Stimulated activated naive B cell treated with anti-CD40 and anti-IgM and Interleukin-4, amounts not matched to agents 10 μg/mL and 1 μg/mL and 100 μg/mL, for 72 hours (primary cell): ENCODE measurements around the gene CD300LD.
"Not testable (repeated sequence)": the region's sequence is repeated elsewhere in the genome, so short reads cannot be mapped to it uniquely, and the experiment has no call there.

Source experiments
- ATAC-seq, 2 donors: fragments of 150-1000 bp; cut with Tn5 transposase; replicated peaks; 2 replicates each; pipeline ENCODE4 v1.10.0; 2021; ENCODE audit warnings: moderate library complexity in 1 of 2
- DNase-seq: peaks from one replicate; pipeline ENCODE4 v3.0.0; 2021
- H3K27ac Mint-ChIP-seq: one replicate; pipeline ENCODE4 v1.8.0; 2022; ENCODE audit warnings: mild to moderate bottlenecking, mixed read lengths
- H3K27me3 Mint-ChIP-seq, 2 donors: one replicate each; pipeline ENCODE4 v1.8.0; 2022; ENCODE audit warnings: mixed read lengths in 2 of 2
- H3K36me3 Mint-ChIP-seq, 2 donors: one replicate each; pipeline ENCODE4 v1.8.0; 2022; ENCODE audit warnings: mixed read lengths in 2 of 2, mild to moderate bottlenecking in 1 of 2
- H3K4me1 Mint-ChIP-seq, 2 donors: one replicate each; pipeline ENCODE4 v1.8.0; 2022; ENCODE audit warnings: mixed read lengths in 2 of 2, mild to moderate bottlenecking in 1 of 2
- H3K4me3 Mint-ChIP-seq, 2 donors: one replicate each; pipeline ENCODE4 v1.8.0; 2022; ENCODE audit warnings: mild to moderate bottlenecking in 2 of 2, mixed read lengths in 2 of 2, moderate library complexity in 1 of 2
- H3K9me3 Mint-ChIP-seq, 2 donors: one replicate each; pipeline ENCODE4 v1.8.0; 2022; ENCODE audit warnings: mixed read lengths in 2 of 2, mild to moderate bottlenecking in 1 of 2

CD300LD gene

GRCh38 chr17:74592087-74592990 is at the start of gene CD300LD:
Gene CD300LD (minus strand): TSS chr17:74592283. CDS start chr17:74592202, 81 bp downstream.
- peaks cover 9 to 10% of the 10 kb centered on the region in 2 donors for H3K4me1 Mint-ChIP-seq
- H3K9me3 Mint-ChIP-seq: peaks cover 3% of the 10 kb centered on the region in 2 donors
- no peak within 1 kb of the TSS for H3K4me3 Mint-ChIP-seq
- peak; percentile 90 to 91 for ATAC-seq
- H3K27ac Mint-ChIP-seq: no peak within 1 kb of the TSS
- peaks cover 17 to 21% of the 10 kb centered on the region in 2 donors for H3K27me3 Mint-ChIP-seq
- no peak for DNase-seq
- no peaks in the 10 kb centered on the region for H3K36me3 Mint-ChIP-seq

- H3K36me3 Mint-ChIP-seq: no peaks in the 10 kb centered on the region
- H3K27ac Mint-ChIP-seq: peak overlapping the region; percentile 80
- H3K4me3 Mint-ChIP-seq: peak overlapping the region; percentile 35 to 58
- peaks cover 29 to 37% of the 10 kb centered on the region in 2 donors for H3K27me3 Mint-ChIP-seq
- DNase-seq (no peak), ATAC-seq (peak; percentile 69 to 71)
- H3K4me1 Mint-ChIP-seq: peaks cover 55 to 79% of the 10 kb centered on the region in 2 donors
- H3K9me3 Mint-ChIP-seq: no peaks in the 10 kb centered on the region
These were observed 49.3 kb upstream of the CD300LD start for GRCh38 chr17:74641224-74641957.

DNA sequence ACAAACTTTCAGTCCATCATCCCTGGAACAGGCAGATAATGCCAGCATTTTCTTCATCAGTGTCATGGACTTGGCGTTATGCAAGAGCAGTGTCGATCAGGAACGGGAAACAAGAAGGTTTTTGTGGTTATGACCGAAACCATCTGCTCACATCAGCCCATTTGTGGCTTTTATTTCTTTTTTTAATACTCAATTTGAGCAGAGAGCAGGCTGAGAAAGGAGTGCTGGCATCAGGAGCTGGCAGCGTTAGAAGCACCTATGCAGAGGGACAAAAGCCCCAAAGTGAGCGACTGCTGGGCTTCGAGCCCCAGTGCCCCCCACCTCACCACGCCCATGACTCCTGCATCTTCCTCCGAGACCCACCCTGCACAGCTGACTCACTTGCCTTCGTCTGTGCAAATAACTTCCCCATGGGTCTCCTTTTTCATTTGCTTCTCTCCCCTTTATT is 47.6 kb upstream of the CD300LD start:
- Mint-ChIP-seq H3K36me3 (no peaks in the 10 kb centered on the region), H3K4me3 (peak overlapping the region in 1 of 2 donors; percentile 6), H3K9me3 (no peaks in the 10 kb centered on the region), H3K4me1 (peaks cover 57 to 74% of the 10 kb centered on the region in 2 donors), H3K27ac (peak overlapping the region; percentile 25), H3K27me3 (peaks cover 24 to 37% of the 10 kb centered on the region in 2 donors)
- DNase-seq: no peak
- ATAC-seq: peak; percentile 67 to 74

DNA sequence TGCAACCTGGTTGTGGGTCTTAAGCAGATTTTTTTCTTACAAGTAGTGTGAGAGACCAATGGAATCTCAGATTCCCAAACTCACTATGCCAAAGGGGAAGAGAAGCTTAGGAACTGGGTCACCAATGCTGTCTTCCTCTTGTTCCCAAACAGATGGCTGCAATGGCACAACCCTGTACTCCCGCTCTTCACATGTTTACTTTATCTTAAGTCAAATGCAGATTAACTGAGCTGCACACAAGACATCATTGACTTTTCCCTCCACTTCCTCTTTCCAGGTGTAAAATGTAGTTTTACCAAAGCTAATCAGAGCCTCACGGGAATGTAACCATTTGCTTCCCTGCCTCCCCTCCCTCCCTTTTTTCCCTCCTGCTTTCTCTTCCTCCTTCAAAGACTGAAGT is 45.8 kb upstream of the CD300LD start:
- H3K9me3 Mint-ChIP-seq: no peaks in the 10 kb centered on the region
- H3K27me3 Mint-ChIP-seq: peaks cover 21 to 24% of the 10 kb centered on the region in 2 donors
- no peak for ATAC-seq
- no peak overlapping the region for H3K27ac Mint-ChIP-seq
- H3K4me1 Mint-ChIP-seq: peaks cover 56 to 74% of the 10 kb centered on the region in 2 donors
- DNase-seq: no peak
- H3K36me3 Mint-ChIP-seq: no peaks in the 10 kb centered on the region
- H3K4me3 Mint-ChIP-seq: no peak overlapping the region

DNA sequence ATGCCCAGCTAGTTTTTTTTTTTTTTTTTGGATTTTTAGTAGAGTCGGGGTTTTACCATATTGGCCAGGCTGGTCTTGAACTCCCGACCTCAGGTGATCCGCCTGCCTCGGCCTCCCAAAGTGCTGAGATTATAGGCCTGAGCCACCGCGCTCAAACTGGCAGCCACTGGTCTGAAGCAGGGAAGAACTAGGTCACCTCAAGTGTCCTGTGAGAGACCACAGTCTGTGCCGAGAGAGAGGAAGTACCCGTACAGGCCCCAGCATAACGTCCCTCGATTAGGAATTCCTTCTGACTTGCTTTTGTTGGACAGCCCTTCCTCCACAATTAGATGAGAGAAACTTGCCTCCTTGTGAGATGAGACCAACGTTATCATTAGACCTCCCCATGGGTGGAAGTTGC is 45.2 kb upstream of the CD300LD start:
- no peak for ATAC-seq
- peaks cover 19 to 22% of the 10 kb centered on the region in 2 donors for H3K27me3 Mint-ChIP-seq

DNA sequence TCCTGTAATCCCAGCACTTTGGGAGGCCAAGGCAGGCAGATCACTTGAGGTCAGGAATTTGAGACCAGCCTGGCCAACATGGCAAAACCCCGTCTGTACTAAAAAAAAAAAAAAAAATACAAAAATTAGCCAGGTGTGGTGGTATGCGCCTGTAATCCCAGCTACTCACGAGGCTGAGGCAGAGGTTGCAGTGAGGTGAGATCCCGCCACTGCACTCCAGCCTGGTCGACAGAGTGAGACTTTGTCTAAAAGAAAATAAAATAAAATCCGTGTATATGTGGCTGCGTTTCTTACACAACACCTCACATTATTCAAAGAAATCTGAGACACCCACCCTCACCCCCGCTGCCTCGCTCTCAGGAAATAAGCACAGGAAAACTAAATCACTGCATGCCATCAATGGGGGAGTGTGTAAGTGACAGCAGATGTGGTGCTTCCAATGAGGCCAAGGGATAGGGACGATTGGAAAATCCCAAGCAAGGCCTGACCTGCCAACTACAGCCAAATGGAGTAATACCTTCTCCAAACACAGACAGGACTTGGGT is 44.5 kb upstream of the CD300LD start:
- H3K36me3 Mint-ChIP-seq, H3K9me3 Mint-ChIP-seq, H3K27ac Mint-ChIP-seq, ATAC-seq, DNase-seq, H3K4me3 Mint-ChIP-seq: not testable (repeated sequence)
- peaks cover 55 to 74% of the 10 kb centered on the region in 2 donors for H3K4me1 Mint-ChIP-seq
- H3K27me3 Mint-ChIP-seq: peaks cover 14 to 18% of the 10 kb centered on the region in 2 donors

More for the DNA sequence above, 45.2 kb upstream of the CD300LD start:
- no peaks in the 10 kb centered on the region for H3K9me3 Mint-ChIP-seq
- no peaks in the 10 kb centered on the region for H3K36me3 Mint-ChIP-seq
- H3K27ac Mint-ChIP-seq: no peak overlapping the region
- H3K4me3 Mint-ChIP-seq: no peak overlapping the region
- peaks cover 54 to 74% of the 10 kb centered on the region in 2 donors for H3K4me1 Mint-ChIP-seq
- no peak for DNase-seq

GRCh38 chr17:74635418-74635817 is 43.3 kb upstream of the CD300LD start:
- peaks cover 14 to 16% of the 10 kb centered on the region in 2 donors for H3K27me3 Mint-ChIP-seq
- no peaks in the 10 kb centered on the region for H3K9me3 Mint-ChIP-seq
- DNase-seq (no peak), ATAC-seq (peak in 1 of 2 donors; percentile 26)
- H3K4me1 Mint-ChIP-seq: peaks cover 44 to 64% of the 10 kb centered on the region in 2 donors
- H3K36me3 Mint-ChIP-seq: no peaks in the 10 kb centered on the region
- H3K4me3 Mint-ChIP-seq: no peak overlapping the region
- H3K27ac Mint-ChIP-seq: no peak overlapping the region

DNA sequence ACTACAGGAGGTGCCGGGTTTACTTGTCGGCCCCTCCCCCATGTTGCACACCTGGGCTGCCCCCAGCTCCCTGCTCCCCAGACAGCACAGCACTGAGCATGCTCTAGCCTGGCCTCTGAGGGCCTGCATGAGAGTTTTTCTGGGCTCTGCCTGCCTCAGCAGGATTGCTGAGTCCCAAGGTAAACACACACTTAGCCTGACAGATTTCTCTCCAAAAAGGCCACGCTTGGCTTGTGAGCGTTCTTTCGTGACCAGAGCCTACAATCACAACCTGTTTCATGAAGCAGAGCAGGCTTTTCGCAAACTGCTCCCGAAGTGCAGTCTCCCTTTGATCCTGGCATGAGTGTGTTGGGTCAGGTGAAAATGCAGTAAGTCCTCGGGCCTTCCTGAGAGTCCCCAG is 41.2 kb upstream of the CD300LD start:
- H3K4me3 Mint-ChIP-seq: no peak overlapping the region
- peaks cover 0 to 4% of the 10 kb centered on the region in 2 donors for H3K36me3 Mint-ChIP-seq
- DNase-seq (no peak), ATAC-seq (no peak)
- no peak overlapping the region for H3K27ac Mint-ChIP-seq
- H3K27me3 Mint-ChIP-seq: peaks cover 18 to 20% of the 10 kb centered on the region in 2 donors
- peaks cover 2 to 4% of the 10 kb centered on the region in 2 donors for H3K9me3 Mint-ChIP-seq
- H3K4me1 Mint-ChIP-seq: peaks cover 31 to 53% of the 10 kb centered on the region in 2 donors

DNA sequence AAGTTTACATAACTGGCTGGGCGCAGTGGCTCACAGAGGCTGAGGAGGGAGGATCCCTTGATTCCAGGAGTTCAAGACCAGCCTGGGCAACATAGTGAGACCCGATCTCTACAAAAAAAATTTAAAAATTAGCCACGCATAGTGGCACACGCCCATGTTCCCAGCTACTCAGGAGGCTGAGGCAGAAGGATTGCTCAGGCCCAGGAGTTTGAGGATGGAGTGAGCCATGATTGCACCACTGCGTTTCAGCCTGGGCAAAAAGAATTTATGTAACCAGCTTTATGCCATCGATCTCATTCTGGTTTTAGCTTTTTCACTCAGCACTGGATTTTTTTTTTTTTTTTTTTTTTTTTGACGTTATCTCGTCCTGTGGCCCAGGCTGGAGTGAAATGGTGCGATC is 40.5 kb upstream of the CD300LD start:
- H3K36me3 Mint-ChIP-seq: peaks cover 0 to 4% of the 10 kb centered on the region in 2 donors
- no peak overlapping the region for H3K27ac Mint-ChIP-seq
- no peak for DNase-seq

DNA sequence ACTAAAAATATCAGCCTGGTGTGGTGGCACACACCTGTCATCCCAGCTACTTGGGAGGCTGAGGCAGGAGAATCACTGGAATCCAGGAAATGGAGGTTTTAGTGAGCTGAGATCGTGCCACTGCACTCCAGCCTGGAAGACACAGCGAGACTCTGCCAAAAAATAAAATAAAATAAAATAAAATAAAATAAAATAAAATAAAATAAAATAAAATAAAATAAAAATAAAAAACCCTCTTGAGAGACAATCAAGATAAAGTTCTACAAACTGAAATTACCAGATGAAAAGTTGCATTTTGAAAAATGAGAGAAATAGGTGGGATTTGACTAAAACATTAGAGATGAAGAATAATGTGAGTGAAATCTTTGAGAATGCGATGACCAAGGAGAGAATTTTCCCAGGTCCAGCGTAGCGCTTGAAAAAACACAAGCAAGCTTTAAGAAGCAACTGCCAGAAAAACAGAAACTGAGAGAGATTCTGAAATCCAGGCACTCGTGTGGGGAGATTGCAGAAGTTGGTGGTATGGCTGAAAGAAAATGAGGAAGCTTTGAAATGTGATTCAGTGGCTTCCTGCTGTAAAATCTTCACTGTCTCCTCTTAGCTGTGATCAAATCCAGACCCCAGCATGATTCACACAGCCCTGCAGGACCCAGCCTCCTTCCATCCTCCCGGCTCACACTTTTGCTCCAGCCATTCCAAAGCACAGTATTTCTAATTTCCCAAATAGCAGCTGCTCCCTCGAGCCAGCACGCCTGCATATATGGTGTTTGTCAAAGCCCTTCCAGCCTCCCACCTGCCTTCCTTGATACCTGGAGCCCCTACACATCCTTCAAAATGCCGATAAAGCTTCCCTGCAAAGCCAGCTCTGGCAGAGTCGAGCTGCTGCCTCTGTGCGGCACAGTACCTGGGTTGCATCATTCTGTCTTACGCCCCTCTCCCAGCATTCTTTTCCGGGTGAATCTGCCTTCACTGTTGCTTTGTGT is 39.7 kb upstream of the CD300LD start:
- H3K4me3 Mint-ChIP-seq: peak overlapping the region in 1 of 2 donors; percentile 14
- H3K36me3 Mint-ChIP-seq: peaks cover 0 to 4% of the 10 kb centered on the region in 2 donors
- ATAC-seq (peak; percentile 88 to 90), DNase-seq (peak; percentile 26)
- H3K27ac Mint-ChIP-seq: no peak overlapping the region
- H3K4me1 Mint-ChIP-seq: peaks cover 26 to 42% of the 10 kb centered on the region in 2 donors
- H3K9me3 Mint-ChIP-seq: peaks cover 2 to 4% of the 10 kb centered on the region in 2 donors
- H3K27me3 Mint-ChIP-seq: peaks cover 21 to 28% of the 10 kb centered on the region in 2 donors

More for the DNA sequence above, 40.5 kb upstream of the CD300LD start:
- peaks cover 2 to 4% of the 10 kb centered on the region in 2 donors for H3K9me3 Mint-ChIP-seq
- no peak overlapping the region for H3K4me3 Mint-ChIP-seq
- no peak for ATAC-seq
- peaks cover 28 to 46% of the 10 kb centered on the region in 2 donors for H3K4me1 Mint-ChIP-seq
- peaks cover 18 to 25% of the 10 kb centered on the region in 2 donors for H3K27me3 Mint-ChIP-seq

DNA sequence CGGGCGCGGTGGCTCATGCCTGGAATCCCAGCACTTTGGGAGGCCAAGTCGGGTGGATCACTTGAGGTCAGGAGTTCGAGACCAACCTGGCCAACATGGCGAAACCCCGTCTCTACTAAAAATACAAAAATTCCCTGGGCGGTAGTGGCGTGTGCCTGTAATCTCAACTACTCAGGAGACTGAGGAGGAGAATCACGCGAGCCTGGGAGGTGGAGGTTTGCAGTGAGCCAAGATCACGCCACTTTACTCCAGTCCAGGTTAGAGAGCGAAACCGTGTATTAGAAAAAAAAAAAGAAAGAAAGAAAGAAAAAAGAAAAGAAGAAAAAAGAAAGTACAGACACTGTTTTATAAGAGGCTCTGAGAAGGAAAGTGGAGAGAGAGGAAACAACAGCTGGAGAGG is 38.2 kb upstream of the CD300LD start:
- peaks cover 17 to 25% of the 10 kb centered on the region in 2 donors for H3K27me3 Mint-ChIP-seq
- H3K27ac Mint-ChIP-seq, DNase-seq, H3K9me3 Mint-ChIP-seq, H3K4me3 Mint-ChIP-seq, ATAC-seq, H3K36me3 Mint-ChIP-seq: not testable (repeated sequence)
- peaks cover 21 to 37% of the 10 kb centered on the region in 2 donors for H3K4me1 Mint-ChIP-seq

GRCh38 chr17:74625661-74626060 is 33.6 kb upstream of the CD300LD start:
- Mint-ChIP-seq H3K27me3 (peaks cover 38 to 48% of the 10 kb centered on the region in 2 donors), H3K4me3 (no peak overlapping the region), H3K4me1 (peaks cover 6 to 7% of the 10 kb centered on the region in 2 donors), H3K9me3 (peaks cover 3 to 4% of the 10 kb centered on the region in 2 donors), H3K36me3 (peaks cover 0 to 4% of the 10 kb centered on the region in 2 donors), H3K27ac (no peak overlapping the region)
- DNase-seq (no peak), ATAC-seq (no peak)

GRCh38 chr17:74624131-74624530 is 32.0 kb upstream of the CD300LD start:
- Mint-ChIP-seq H3K27me3 (peaks cover 45 to 53% of the 10 kb centered on the region in 2 donors), H3K27ac (no peak overlapping the region), H3K9me3 (peaks cover 3% of the 10 kb centered on the region in 2 donors), H3K4me1 (peaks cover 6% of the 10 kb centered on the region in 2 donors), H3K36me3 (peaks cover 0 to 3% of the 10 kb centered on the region in 2 donors), H3K4me3 (no peak overlapping the region)
- no peak for DNase-seq
- ATAC-seq: no peak
